ENCODE data around the gene PFKL. TPM values are rescaled to one million over a fixed set of nuclear protein-coding genes. Genes with fewer than 3 reads are reported as not detected.

PFKL gene
- total and polyA plus RNA-seq, 2 of the 8 experiments (the other 6 are each of a cell fraction or from before 2014, with no cell fraction given): 80.2 to 82.3 TPM

DNA sequence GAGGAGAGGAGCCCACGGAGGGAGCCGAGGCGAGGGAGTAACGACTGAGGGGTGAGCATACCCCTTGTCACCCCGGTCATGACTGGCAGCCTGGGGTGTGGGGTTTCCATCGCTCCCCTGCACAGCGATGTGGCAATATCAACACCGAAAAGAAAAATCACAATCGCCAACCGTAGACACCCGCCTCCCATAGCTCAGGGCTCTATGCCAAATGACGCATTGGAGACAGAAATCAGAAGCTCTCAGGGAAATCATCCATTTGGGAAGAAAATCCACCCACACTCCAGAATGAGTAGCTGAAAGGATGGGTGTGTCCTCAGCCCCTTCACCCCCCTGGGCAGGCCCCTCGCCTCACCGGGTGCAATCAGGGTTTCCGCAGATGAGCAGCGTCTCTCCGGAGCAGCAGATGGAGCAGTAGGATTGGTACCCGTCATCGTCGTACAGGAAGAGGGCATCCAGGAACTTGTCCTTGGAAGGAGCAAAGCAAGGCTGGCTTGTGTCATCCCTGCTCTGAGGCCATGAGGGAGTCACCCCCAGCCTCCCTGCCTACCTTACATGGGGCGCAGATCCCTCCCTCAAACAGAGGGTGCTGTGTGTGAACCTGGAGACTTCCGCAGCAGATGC lies 40.7 kb upstream of the PFKL start:
- H2BK120ac ChIP-seq (replicated peaks; ENCODE audit: low read depth, low read length): no peak overlapping the region
- no peak overlapping the region for H3K14ac ChIP-seq (ENCODE audit: insufficient read length)
- no peak overlapping the region for H3K9ac ChIP-seq (replicated peaks in 1 of 4; ENCODE audit: extremely low read depth in 1 of 4, low read depth in 3 of 4, low read length in 3 of 4)
- POLR2A ChIA-PET (ENCODE audit: partially characterized antibody): no interaction called here
- H3K4ac ChIP-seq (replicated peaks; ENCODE audit: insufficient read length, low read depth, low read length): no peak overlapping the region
- H4K8ac ChIP-seq (ENCODE audit: extremely low read depth, insufficient read depth, low read length): no peak overlapping the region
- TF ChIP-seq, protein P1, sequence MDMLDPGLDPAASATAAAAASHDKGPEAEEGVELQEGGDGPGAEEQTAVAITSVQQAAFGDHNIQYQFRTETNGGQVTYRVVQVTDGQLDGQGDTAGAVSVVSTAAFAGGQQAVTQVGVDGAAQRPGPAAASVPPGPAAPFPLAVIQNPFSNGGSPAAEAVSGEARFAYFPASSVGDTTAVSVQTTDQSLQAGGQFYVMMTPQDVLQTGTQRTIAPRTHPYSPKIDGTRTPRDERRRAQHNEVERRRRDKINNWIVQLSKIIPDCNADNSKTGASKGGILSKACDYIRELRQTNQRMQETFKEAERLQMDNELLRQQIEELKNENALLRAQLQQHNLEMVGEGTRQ (IDR thresholded peaks at IDR 0.05; ENCODE audit: low read length): no peak
- no peak for TF ChIP-seq SP1 (IDR thresholded peaks at IDR 0.05; ENCODE audit: low read depth, low read length)
- TF ChIP-seq EP300 (IDR thresholded peaks at IDR 0.05; ENCODE audit: borderline replicate concordance in 1 of 2, low read depth in 2 of 2, low read length in 2 of 2): no peak
- TF ChIP-seq POLR2A (IDR thresholded peaks at IDR 0.05; ENCODE audit: control extremely low read depth in 1 of 2, low read depth in 2 of 2, low read length in 2 of 2): no peak
- TF ChIP-seq, protein P2, sequence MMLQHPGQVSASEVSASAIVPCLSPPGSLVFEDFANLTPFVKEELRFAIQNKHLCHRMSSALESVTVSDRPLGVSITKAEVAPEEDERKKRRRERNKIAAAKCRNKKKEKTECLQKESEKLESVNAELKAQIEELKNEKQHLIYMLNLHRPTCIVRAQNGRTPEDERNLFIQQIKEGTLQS (IDR thresholded peaks at IDR 0.05; ENCODE audit: insufficient read depth, low read depth, low read length): no peak
- no peak for TF ChIP-seq KDM5A (IDR thresholded peaks at IDR 0.05; ENCODE audit: low read length)
- no peak overlapping the region for H2BK5ac ChIP-seq (ENCODE audit: low read depth, low read length)
- no peaks in the 10 kb centered on the region for H4K20me1 ChIP-seq (replicated peaks in 1 of 2; ENCODE audit: control insufficient read depth in 1 of 2, insufficient read depth in 2 of 2, low read length in 2 of 2)
- H2AFZ ChIP-seq (ENCODE audit: low read length): no peak overlapping the region
- H3K4me3 ChIP-seq (ENCODE audit: extremely low read depth in 1 of 4, insufficient read depth in 2 of 4, low read depth in 3 of 4, low read length in 4 of 4): no peak overlapping the region
- H3K56ac ChIP-seq (replicated peaks; ENCODE audit: insufficient read length, low read depth, low read length): no peak overlapping the region
- 90% methylated on average over 22 of the region's 22 CpGs; no CpG with 5 or more reads in 1 of the 2 experiments for WGBS, 2 experiments (ENCODE audit: extremely low coverage in 1 of 2, insufficient coverage in 1 of 2, insufficient read length in 1 of 2, insufficient replicate concordance in 2 of 2, low coverage in 1 of 2, low lambda C conversion rate in 2 of 2, missing lambda C conversion rate in 1 of 2)
- no peaks in the 10 kb centered on the region for H3K79me2 ChIP-seq (ENCODE audit: control insufficient read depth in 1 of 2, insufficient read depth in 2 of 2, low read length in 2 of 2)
- no peak overlapping the region for H2BK20ac ChIP-seq (ENCODE audit: low read length)
- no peaks in the 10 kb centered on the region for H3K36me3 ChIP-seq (ENCODE audit: control insufficient read depth in 2 of 4, insufficient read depth in 4 of 4, low read length in 3 of 4)
- no peak overlapping the region for H2AK5ac ChIP-seq (ENCODE audit: low read depth, low read length)
- DNase-seq (ENCODE audit: low read depth in 1 of 2, low spot score in 2 of 2) (no peak), FAIRE-seq (no peak)
- no peak overlapping the region for H3K23ac ChIP-seq (ENCODE audit: insufficient read length)
- no peaks in the 10 kb centered on the region for H3K9me3 ChIP-seq (ENCODE audit: insufficient read depth in 2 of 2, low read depth in 1 of 2, low read length in 1 of 2)
- no peak overlapping the region for H2BK15ac ChIP-seq (ENCODE audit: low read length)
- no peak overlapping the region for H4K5ac ChIP-seq (ENCODE audit: insufficient read length, low read depth, low read length)
- CTCF ChIA-PET (ENCODE audit: partially characterized antibody): interaction anchor here (0.8 to 2.6 kb wide), 4 partner anchors 9 to 38 kb away, joined by 3 to 10 read pairs (median 6); no protein-coding TSS in a partner anchor
- H2BK12ac ChIP-seq (ENCODE audit: low read depth, low read length): no peak overlapping the region
- no peak overlapping the region for H3K4me2 ChIP-seq (ENCODE audit: insufficient read depth in 1 of 2, low read depth in 2 of 2, low read length in 2 of 2)
- H3K79me1 ChIP-seq (ENCODE audit: low read depth, low read length): no peaks in the 10 kb centered on the region
- H3K4me1 ChIP-seq (replicated peaks in 1 of 4; ENCODE audit: control insufficient read depth in 3 of 4, insufficient read depth in 4 of 4, low read length in 3 of 4): peaks cover 0 to 7% (median 4%) of the 10 kb centered on the region in 4 experiments; a peak in 6 of 7 replicates
- H4K91ac ChIP-seq (replicated peaks; ENCODE audit: insufficient read length, low read length): peak overlapping the region; percentile 66
- H3K27me3 ChIP-seq (replicated peaks in 1 of 4; ENCODE audit: control insufficient read depth in 3 of 4, extremely low read depth in 1 of 4, insufficient read depth in 3 of 4, low read length in 3 of 4): no peaks in the 10 kb centered on the region
- no peaks in the 10 kb centered on the region for H3K23me2 ChIP-seq (ENCODE audit: low read depth, low read length)
- no peak overlapping the region for H3K27ac ChIP-seq (ENCODE audit: low read depth, low read length)
- no peak overlapping the region for H3K18ac ChIP-seq (ENCODE audit: extremely low read depth, low read length)

Data from H1 (cell line).